Nephron (organoid): ENCODE data around the gene EYA4.

Source experiments
- H3K27ac Mint-ChIP-seq, 3 experiments: 2 replicates each; pipeline ENCODE4 v1.8.0; 2020; ENCODE audit warnings: mixed read lengths in 3 of 3, mild to moderate bottlenecking in 2 of 3, moderate library complexity in 1 of 3
- H3K27me3 Mint-ChIP-seq: 2 replicates; pipeline ENCODE4 v1.8.0; 2021; ENCODE audit warnings: low read depth, mild to moderate bottlenecking, moderate library complexity, mixed read lengths
- H3K36me3 Mint-ChIP-seq: 2 replicates; pipeline ENCODE4 v1.8.0; 2020; ENCODE audit warnings: low read depth, mixed read lengths
- H3K4me1 Mint-ChIP-seq: 2 replicates; pipeline ENCODE4 v1.8.0; 2020; ENCODE audit warnings: mixed read lengths
- H3K4me3 Mint-ChIP-seq, 3 experiments: 2 replicates each; pipeline ENCODE4 v1.8.0; 2020; ENCODE audit warnings: mild to moderate bottlenecking in 3 of 3, mixed read lengths in 3 of 3, moderate library complexity in 2 of 3
- H3K9me3 Mint-ChIP-seq: 2 replicates; pipeline ENCODE4 v1.8.0; 2020; ENCODE audit warnings: mixed read lengths
- TF ChIP-seq, protein P1 (sequence below), 3 experiments: fragments of 200-600 bp; sonication (generic); IDR thresholded peaks; one replicate each; pipeline ENCODE4 v1.5.0; 2021; ENCODE audit warnings: antibody characterized with exemption in 3 of 3; ENCODE audit not compliant: unreplicated experiment in 3 of 3

EYA4 gene

DNA sequence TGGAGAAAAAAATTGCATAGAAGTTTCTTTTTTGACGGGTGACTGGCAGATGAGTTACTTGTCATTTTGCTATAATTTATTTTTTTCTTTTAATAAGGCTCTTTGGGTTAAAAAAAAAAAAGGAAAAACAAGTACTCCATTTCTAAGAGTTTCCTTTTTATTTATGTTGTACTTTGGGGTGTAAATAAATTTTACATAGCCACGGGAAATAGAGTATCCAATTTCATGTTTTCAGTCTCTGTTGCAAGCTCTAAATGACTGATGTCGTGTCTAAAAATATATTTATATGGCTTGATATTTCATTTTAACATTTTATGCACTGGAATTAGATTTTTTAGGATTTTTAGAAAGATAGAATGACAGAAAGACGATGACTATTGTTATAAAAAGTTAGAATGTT lies 3.4 kb downstream of the EYA4 start:
- Mint-ChIP-seq H3K9me3 (no peaks in the 10 kb centered on the region), H3K27me3 (peaks cover 65% of the 10 kb centered on the region), H3K27ac (peak overlapping the region; percentile 59 to 82 (median 78)), H3K36me3 (no peaks in the 10 kb centered on the region), H3K4me1 (peaks cover 44% of the 10 kb centered on the region), H3K4me3 (peak overlapping the region; percentile 54 to 79 (median 57))
- TF ChIP-seq, protein P1, sequence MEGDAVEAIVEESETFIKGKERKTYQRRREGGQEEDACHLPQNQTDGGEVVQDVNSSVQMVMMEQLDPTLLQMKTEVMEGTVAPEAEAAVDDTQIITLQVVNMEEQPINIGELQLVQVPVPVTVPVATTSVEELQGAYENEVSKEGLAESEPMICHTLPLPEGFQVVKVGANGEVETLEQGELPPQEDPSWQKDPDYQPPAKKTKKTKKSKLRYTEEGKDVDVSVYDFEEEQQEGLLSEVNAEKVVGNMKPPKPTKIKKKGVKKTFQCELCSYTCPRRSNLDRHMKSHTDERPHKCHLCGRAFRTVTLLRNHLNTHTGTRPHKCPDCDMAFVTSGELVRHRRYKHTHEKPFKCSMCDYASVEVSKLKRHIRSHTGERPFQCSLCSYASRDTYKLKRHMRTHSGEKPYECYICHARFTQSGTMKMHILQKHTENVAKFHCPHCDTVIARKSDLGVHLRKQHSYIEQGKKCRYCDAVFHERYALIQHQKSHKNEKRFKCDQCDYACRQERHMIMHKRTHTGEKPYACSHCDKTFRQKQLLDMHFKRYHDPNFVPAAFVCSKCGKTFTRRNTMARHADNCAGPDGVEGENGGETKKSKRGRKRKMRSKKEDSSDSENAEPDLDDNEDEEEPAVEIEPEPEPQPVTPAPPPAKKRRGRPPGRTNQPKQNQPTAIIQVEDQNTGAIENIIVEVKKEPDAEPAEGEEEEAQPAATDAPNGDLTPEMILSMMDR (IDR thresholded peaks at IDR 0.05; ENCODE audit: unreplicated experiment in 3 of 3), result no peak

DNA sequence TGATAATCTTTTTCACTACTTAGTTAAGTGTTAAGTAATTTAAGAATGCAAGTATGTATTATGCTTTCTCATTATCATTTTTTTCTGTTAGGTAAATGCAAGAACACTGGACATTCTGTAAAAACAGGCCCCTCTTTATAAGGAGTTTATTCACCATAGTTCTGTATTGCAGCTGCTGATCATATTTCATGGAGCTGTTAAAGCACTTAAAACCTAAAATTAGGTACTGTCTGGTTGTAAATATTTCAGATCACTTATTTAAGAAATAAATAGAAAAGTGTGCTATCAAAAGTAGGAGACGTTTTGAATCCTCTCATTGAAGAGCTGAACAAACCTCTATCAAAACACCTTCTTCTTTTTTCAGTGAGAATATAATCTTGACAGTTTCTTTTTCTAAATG lies 3.9 kb downstream of the EYA4 start:
- Mint-ChIP-seq H3K4me1 (peaks cover 43% of the 10 kb centered on the region), H3K27me3 (peaks cover 60% of the 10 kb centered on the region), H3K4me3 (peak overlapping the region; percentile 57 to 79 (median 73)), H3K27ac (peak overlapping the region; percentile 74 to 87 (median 78)), H3K9me3 (no peaks in the 10 kb centered on the region), H3K36me3 (no peaks in the 10 kb centered on the region)
- TF ChIP-seq, protein P1 (IDR thresholded peaks at IDR 0.05; ENCODE audit: unreplicated experiment in 3 of 3), result no peak

DNA sequence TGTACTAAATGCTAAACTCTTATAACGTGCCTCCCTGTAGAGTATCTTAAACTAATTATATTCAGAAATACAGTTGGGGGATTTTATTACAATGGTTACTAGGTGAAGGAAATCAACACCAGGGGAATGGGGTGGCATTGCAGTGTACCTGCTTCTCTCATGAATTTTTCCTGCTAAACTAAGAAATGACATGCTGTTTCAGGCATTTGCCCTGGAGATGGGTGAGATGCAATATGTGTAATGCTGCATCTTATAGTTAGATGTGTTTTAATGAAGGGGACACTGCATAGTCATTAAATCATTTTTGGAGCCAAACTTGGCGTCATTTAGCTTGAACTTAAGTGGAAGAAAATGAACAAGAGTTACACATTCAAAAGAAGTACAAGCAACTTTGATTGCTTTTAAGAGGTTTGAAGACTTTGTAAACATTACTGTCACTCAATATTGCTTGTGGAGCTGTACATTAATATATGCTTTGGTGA lies 4.3 kb downstream of the EYA4 start:
- H3K27me3 Mint-ChIP-seq, result peaks cover 56% of the 10 kb centered on the region
- TF ChIP-seq, protein P1 (IDR thresholded peaks at IDR 0.05; ENCODE audit: unreplicated experiment in 3 of 3), result no peak
- H3K27ac Mint-ChIP-seq, result peak overlapping the region; percentile 74 to 87 (median 78)
- peaks cover 39% of the 10 kb centered on the region for H3K4me1 Mint-ChIP-seq
- H3K36me3 Mint-ChIP-seq, result no peaks in the 10 kb centered on the region
- H3K9me3 Mint-ChIP-seq, result no peaks in the 10 kb centered on the region
- peak overlapping the region; percentile 57 to 79 (median 73) for H3K4me3 Mint-ChIP-seq

DNA sequence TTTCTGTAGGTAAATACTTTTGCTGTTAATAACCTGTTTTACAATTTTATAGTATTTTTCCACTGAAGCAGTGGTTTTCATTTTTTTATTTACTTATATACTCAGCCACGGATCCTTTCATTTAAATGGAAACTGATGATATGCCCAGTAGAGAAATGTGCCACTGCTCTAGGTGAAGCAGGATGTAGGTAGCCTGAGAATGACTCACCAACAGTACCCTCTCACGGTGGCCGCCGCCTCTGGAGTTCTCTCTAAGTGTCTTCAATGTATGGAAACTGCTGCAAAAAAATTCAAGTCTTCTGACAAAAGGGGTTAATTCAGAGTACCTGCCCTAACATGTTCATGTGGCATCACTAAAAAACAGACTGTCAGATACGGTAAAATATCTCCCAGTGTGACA lies 6.4 kb downstream of the EYA4 start:
- TF ChIP-seq, protein P1 (IDR thresholded peaks at IDR 0.05; ENCODE audit: unreplicated experiment in 3 of 3), result no peak
- H3K27me3 Mint-ChIP-seq, result peaks cover 39% of the 10 kb centered on the region
- no peaks in the 10 kb centered on the region for H3K36me3 Mint-ChIP-seq
- H3K4me1 Mint-ChIP-seq, result peaks cover 40% of the 10 kb centered on the region
- H3K9me3 Mint-ChIP-seq, result no peaks in the 10 kb centered on the region
- no peak overlapping the region for H3K27ac Mint-ChIP-seq
- peak overlapping the region in 1 of 3 experiments; percentile 16 for H3K4me3 Mint-ChIP-seq

DNA sequence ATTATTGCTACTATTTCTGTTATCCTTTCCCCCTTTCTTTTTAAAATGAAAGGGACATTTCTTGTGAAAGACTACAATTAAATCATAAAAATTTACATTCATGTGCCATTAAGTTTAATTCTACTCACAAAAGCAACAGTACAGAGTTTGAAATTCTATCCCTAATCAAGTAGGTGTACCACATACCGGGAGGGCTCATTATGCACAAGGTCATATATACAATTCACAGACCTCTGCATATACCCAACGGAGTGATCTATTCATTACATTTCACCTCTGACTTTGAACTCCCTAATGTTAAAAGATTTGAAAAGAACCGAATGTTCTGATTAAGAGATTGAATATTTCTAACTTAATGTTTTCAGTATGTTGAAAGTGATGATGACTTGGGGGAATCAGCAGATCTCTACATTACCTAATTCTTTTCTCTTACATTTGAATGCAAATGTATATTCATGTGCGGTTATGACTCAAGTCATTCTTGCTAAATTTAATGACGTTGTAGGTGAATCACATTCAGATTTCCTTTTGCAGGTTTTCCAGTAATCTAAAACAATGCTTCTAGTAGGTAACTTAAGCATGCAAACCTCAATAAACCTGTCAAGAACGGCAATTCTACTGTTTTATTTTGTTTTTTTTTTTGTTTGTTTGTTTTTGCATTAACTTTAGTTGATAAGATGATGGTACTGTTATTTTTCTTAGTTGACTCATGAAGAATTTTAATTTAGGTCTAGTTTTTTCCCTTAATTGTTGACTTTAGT lies 7.3 kb downstream of the EYA4 start:
- no peaks in the 10 kb centered on the region for H3K9me3 Mint-ChIP-seq
- H3K27me3 Mint-ChIP-seq, result peaks cover 31% of the 10 kb centered on the region
- H3K4me3 Mint-ChIP-seq, result no peak overlapping the region
- peaks cover 43% of the 10 kb centered on the region for H3K4me1 Mint-ChIP-seq
- H3K36me3 Mint-ChIP-seq, result no peaks in the 10 kb centered on the region
- H3K27ac Mint-ChIP-seq, result no peak overlapping the region
- TF ChIP-seq, protein P1 (IDR thresholded peaks at IDR 0.05; ENCODE audit: unreplicated experiment in 3 of 3), result no peak

DNA sequence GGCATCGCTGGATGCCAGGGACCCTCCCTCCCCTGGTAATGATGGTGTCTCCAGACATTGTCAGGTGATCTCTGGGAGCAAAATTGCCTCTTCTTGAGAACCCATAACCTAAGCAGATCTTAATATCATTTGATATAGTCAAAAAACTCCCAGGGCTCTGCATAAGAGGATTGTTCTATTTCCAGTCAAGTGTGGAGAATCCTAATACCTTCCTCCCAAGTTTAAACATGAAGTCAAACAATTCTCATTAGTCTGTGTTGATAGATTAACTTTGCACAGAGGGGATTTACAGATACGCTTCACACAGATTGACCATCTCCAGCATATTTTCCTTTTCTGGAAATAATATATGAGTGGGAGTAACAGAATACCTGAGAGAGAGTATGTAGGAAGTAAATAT lies 10.5 kb downstream of the EYA4 start:
- Mint-ChIP-seq H3K27me3 (peaks cover 9% of the 10 kb centered on the region), H3K36me3 (no peaks in the 10 kb centered on the region), H3K9me3 (no peaks in the 10 kb centered on the region), H3K27ac (peak overlapping the region in 1 of 3 experiments; percentile 39), H3K4me1 (peaks cover 41% of the 10 kb centered on the region), H3K4me3 (no peak overlapping the region)
- TF ChIP-seq, protein P1 (IDR thresholded peaks at IDR 0.05; ENCODE audit: unreplicated experiment in 3 of 3), result no peak
